Activated naive CD4-positive, alpha-beta T cell treated with anti-CD3 and anti-CD28 coated beads, Interleukin-2, amount 50 U/mL, for 72 hours (primary cell): ENCODE measurements around the gene CLSTN2. TPM values are rescaled to one million over a fixed set of nuclear protein-coding genes. Genes with fewer than 3 reads are reported as not detected.

ENCODE experiments used
- ATAC-seq, 2 donors: fragments of 150-1000 bp; cut with Tn5 transposase; 2 replicates each; pipeline ENCODE4 v1.10.0; 2021; ENCODE audit warnings: mild to moderate bottlenecking in 2 of 2, moderate library complexity in 2 of 2
- DNase-seq, 2 donors: peaks; one replicate each; pipeline ENCODE4 v3.0.0; 2021 to 2022; ENCODE audit warnings: low spot score in 2 of 2
- H3K27ac Mint-ChIP-seq, 2 donors: one replicate each; pipeline ENCODE4 v1.8.0; 2022; ENCODE audit warnings: mild to moderate bottlenecking in 2 of 2, mixed read lengths in 2 of 2
- H3K36me3 Mint-ChIP-seq, 2 donors: one replicate each; pipeline ENCODE4 v1.8.0; 2022; ENCODE audit warnings: mixed read lengths in 2 of 2
- H3K9me3 Mint-ChIP-seq, 2 donors: one replicate each; pipeline ENCODE4 v1.8.0; 2022; ENCODE audit warnings: mixed read lengths in 2 of 2
- total RNA-seq, 2 donors: library from RNA; stranded (reverse); gene quantifications; one replicate each; pipeline ENCODE4 v1.2.3, GENCODE V29; 2022

CLSTN2 gene
- total RNA-seq, 2 donors from 2014 or later = not detected

GRCh38 chr3:140163159-140163763, 228.3 kb downstream of the CLSTN2 start:
- Mint-ChIP-seq H3K9me3 (peaks cover 3 to 15% of the 10 kb centered on the region in 2 donors), H3K36me3 (no peaks in the 10 kb centered on the region), H3K27ac (no peak overlapping the region)
- DNase-seq (no peak), ATAC-seq (no peak)

- no peak for DNase-seq
- Mint-ChIP-seq H3K9me3 (peaks cover 3 to 15% of the 10 kb centered on the region in 2 donors), H3K27ac (no peak overlapping the region), H3K36me3 (no peaks in the 10 kb centered on the region)
- no peak for ATAC-seq
These were observed 229.2 kb downstream of the CLSTN2 start for GRCh38 chr3:140164156-140164555.

- no peak for ATAC-seq
- Mint-ChIP-seq H3K36me3 (no peaks in the 10 kb centered on the region), H3K9me3 (peaks cover 3 to 15% of the 10 kb centered on the region in 2 donors), H3K27ac (no peak overlapping the region)
- DNase-seq = no peak
These were observed 230.1 kb downstream of the CLSTN2 start for GRCh38 chr3:140164922-140165590.

GRCh38 chr3:140165781-140166180, 230.8 kb downstream of the CLSTN2 start:
- H3K36me3 Mint-ChIP-seq = no peaks in the 10 kb centered on the region
- no peak for DNase-seq

GRCh38 chr3:140166861-140167599, 232.0 kb downstream of the CLSTN2 start:
- Mint-ChIP-seq H3K27ac (no peak overlapping the region), H3K36me3 (no peaks in the 10 kb centered on the region), H3K9me3 (peaks cover 3 to 15% of the 10 kb centered on the region in 2 donors)
- ATAC-seq = no peak
- no peak for DNase-seq

More at GRCh38 chr3:140165781-140166180, 230.8 kb downstream of the CLSTN2 start:
- Mint-ChIP-seq H3K27ac (no peak overlapping the region), H3K9me3 (peaks cover 3 to 15% of the 10 kb centered on the region in 2 donors)
- no peak for ATAC-seq

GRCh38 chr3:140167600-140168281, 232.8 kb downstream of the CLSTN2 start:
- Mint-ChIP-seq H3K36me3 (no peaks in the 10 kb centered on the region), H3K9me3 (peaks cover 3 to 15% of the 10 kb centered on the region in 2 donors), H3K27ac (no peak overlapping the region)
- DNase-seq (no peak), ATAC-seq (no peak)

- Mint-ChIP-seq H3K9me3 (peaks cover 3 to 7% of the 10 kb centered on the region in 2 donors), H3K27ac (no peak overlapping the region)
- no peak for ATAC-seq
These were observed 235.6 kb downstream of the CLSTN2 start for GRCh38 chr3:140170612-140171011.

GRCh38 chr3:140176526-140176925, 241.5 kb downstream of the CLSTN2 start:
- Mint-ChIP-seq H3K9me3 (no peaks in the 10 kb centered on the region), H3K36me3 (no peaks in the 10 kb centered on the region), H3K27ac (no peak overlapping the region)
- ATAC-seq (no peak), DNase-seq (no peak)

More at GRCh38 chr3:140170612-140171011, 235.6 kb downstream of the CLSTN2 start:
- H3K36me3 Mint-ChIP-seq = no peaks in the 10 kb centered on the region
- no peak for DNase-seq

- H3K9me3 Mint-ChIP-seq = no peaks in the 10 kb centered on the region
- ATAC-seq (no peak), DNase-seq (no peak)
- no peak overlapping the region for H3K27ac Mint-ChIP-seq
- no peaks in the 10 kb centered on the region for H3K36me3 Mint-ChIP-seq
These were observed 243.0 kb downstream of the CLSTN2 start for GRCh38 chr3:140177943-140178342.

- Mint-ChIP-seq H3K27ac (no peak overlapping the region), H3K9me3 (no peaks in the 10 kb centered on the region), H3K36me3 (no peaks in the 10 kb centered on the region)
- ATAC-seq = no peak
- no peak for DNase-seq
These were observed 243.5 kb downstream of the CLSTN2 start for GRCh38 chr3:140178482-140178881.

GRCh38 chr3:140180603-140181002, 245.6 kb downstream of the CLSTN2 start:
- DNase-seq (no peak), ATAC-seq (no peak)
- no peak overlapping the region for H3K27ac Mint-ChIP-seq
- H3K9me3 Mint-ChIP-seq = no peaks in the 10 kb centered on the region
- H3K36me3 Mint-ChIP-seq = no peaks in the 10 kb centered on the region

- peaks cover 0 to 5% of the 10 kb centered on the region in 2 donors for H3K9me3 Mint-ChIP-seq
- ATAC-seq = no peak
- H3K27ac Mint-ChIP-seq = no peak overlapping the region
- no peak for DNase-seq
- no peaks in the 10 kb centered on the region for H3K36me3 Mint-ChIP-seq
These were observed 250.4 kb downstream of the CLSTN2 start for GRCh38 chr3:140185375-140185774.

GRCh38 chr3:140186421-140186920, 251.5 kb downstream of the CLSTN2 start:
- no peak for ATAC-seq
- peaks cover 0 to 5% of the 10 kb centered on the region in 2 donors for H3K9me3 Mint-ChIP-seq

GRCh38 chr3:140187028-140187427, 252.0 kb downstream of the CLSTN2 start:
- ATAC-seq (no peak), DNase-seq (no peak)

More at GRCh38 chr3:140186421-140186920, 251.5 kb downstream of the CLSTN2 start:
- H3K27ac Mint-ChIP-seq = no peak overlapping the region
- DNase-seq = no peak
- H3K36me3 Mint-ChIP-seq = no peaks in the 10 kb centered on the region

GRCh38 chr3:140187656-140188221, 252.8 kb downstream of the CLSTN2 start:
- DNase-seq (no peak), ATAC-seq (no peak)
- H3K36me3 Mint-ChIP-seq = no peaks in the 10 kb centered on the region
- peaks cover 0 to 5% of the 10 kb centered on the region in 2 donors for H3K9me3 Mint-ChIP-seq
- no peak overlapping the region for H3K27ac Mint-ChIP-seq

More at GRCh38 chr3:140187028-140187427, 252.0 kb downstream of the CLSTN2 start:
- no peaks in the 10 kb centered on the region for H3K36me3 Mint-ChIP-seq
- H3K9me3 Mint-ChIP-seq = peaks cover 0 to 5% of the 10 kb centered on the region in 2 donors
- no peak overlapping the region for H3K27ac Mint-ChIP-seq

GRCh38 chr3:140188285-140188684, 253.3 kb downstream of the CLSTN2 start:
- Mint-ChIP-seq H3K9me3 (peaks cover 2 to 6% of the 10 kb centered on the region in 2 donors), H3K27ac (no peak overlapping the region), H3K36me3 (peaks cover 0 to 1% of the 10 kb centered on the region in 2 donors)
- DNase-seq (no peak), ATAC-seq (no peak)
